K562 (cell line): Measurements from ENCODE around the gene CPPED1. TPM values are rescaled to one million over a fixed set of nuclear protein-coding genes. Genes with fewer than 3 reads are reported as not detected.
A peak's percentile ranks its signal among the peaks of the same experiment; 100 is the strongest.

ENCODE experiments used
- ATF3 ChIP-seq, 2 experiments: fragments of 450-650 bp in 1 of 2; sonication (generic) in 1 of 2; formaldehyde crosslinking in 1 of 2; IDR thresholded peaks in 1 of 2; conservative IDR thresholded peaks in 1 of 2; 2 replicates each; pipeline versions ENCODE4 v1.6.1 to v1.8.1; 2016 to 2023; ENCODE audit warnings: mild to moderate bottlenecking in 2 of 2, moderate library complexity in 2 of 2, inconsistent platforms in 1 of 2, missing genetic modification reagents in 1 of 2
- CREB3L1 ChIP-seq: fragments of 450-650 bp; IDR thresholded peaks from 2 replicates; pipeline ENCODE4 v1.6.1; 2014; ENCODE audit warnings: low read depth, mild to moderate bottlenecking, moderate library complexity, borderline replicate concordance
- ELK3 ChIP-seq: fragments of 450-650 bp; formaldehyde crosslinking; IDR thresholded peaks from 2 replicates; pipeline ENCODE4 v1.4.0; 2020; ENCODE audit warnings: mild to moderate bottlenecking
- EP400 ChIP-seq: fragments of 450-650 bp; IDR thresholded peaks from 2 replicates; pipeline ENCODE4 v1.6.1; 2017; ENCODE audit warnings: antibody characterized with exemption, mild to moderate bottlenecking, moderate library complexity
- FOXJ3 ChIP-seq: sonication (generic); formaldehyde crosslinking; IDR thresholded peaks from 2 replicates; pipeline ENCODE4 v1.4.0; 2020; ENCODE audit warnings: mild to moderate bottlenecking, missing genetic modification reagents
- GTF2E2 ChIP-seq: fragments of 200-800 bp; sonication (Bioruptor generic); IDR thresholded peaks from 2 replicates; pipeline ENCODE4 v1.6.1; 2016; ENCODE audit warnings: missing genetic modification characterization, missing compliant biosample characterization
- HMGN3 ChIP-seq: IDR thresholded peaks from 2 replicates; pipeline ENCODE4 v1.6.1; 2011; ENCODE audit warnings: borderline replicate concordance, low read depth, mild to moderate bottlenecking, mixed read lengths, low read length; ENCODE audit not compliant: insufficient read length; ENCODE audit errors: extremely low read depth
- HNRNPH1 ChIP-seq: fragments of 200-400 bp; formaldehyde crosslinking; optimal IDR thresholded peaks from 2 replicates; pipeline ENCODE3; 2017; ENCODE audit warnings: low read depth, mild to moderate bottlenecking, low read length, moderate library complexity
- NR0B1 ChIP-seq: fragments of 450-650 bp; IDR thresholded peaks from one replicate; pipeline ENCODE4 v1.6.1; 2018; ENCODE audit warnings: mild to moderate bottlenecking, moderate library complexity; ENCODE audit not compliant: partially characterized antibody
- NR3C1 ChIP-seq: sonication (generic); formaldehyde crosslinking; IDR thresholded peaks from 2 replicates; pipeline ENCODE4 v1.8.1; 2022; ENCODE audit warnings: missing genetic modification reagents
- PRMT5 ChIP-seq: sonication (generic); formaldehyde crosslinking; IDR thresholded peaks from 2 replicates; pipeline ENCODE4 v1.5.0; 2020; ENCODE audit warnings: missing genetic modification reagents
- SRSF1 ChIP-seq: fragments of 200-400 bp; formaldehyde crosslinking; IDR thresholded peaks from 2 replicates; pipeline ENCODE4 v1.6.1; 2017; ENCODE audit warnings: mild to moderate bottlenecking, low read depth, low read length, moderate library complexity
- TCF7 ChIP-seq: sonication (generic); IDR thresholded peaks from 2 replicates; pipeline ENCODE4 v1.6.1; 2016; ENCODE audit warnings: antibody characterized with exemption, borderline replicate concordance
- ZNF174 ChIP-seq: fragments of 250-450 bp; sonication (Bioruptor Pico); IDR thresholded peaks from 2 replicates; pipeline ENCODE4 v1.4.0; 2020; ENCODE audit warnings: mild to moderate bottlenecking
- ZNF197 ChIP-seq: fragments of 200-800 bp; sonication (Bioruptor generic); IDR thresholded peaks from 2 replicates; pipeline ENCODE4 v1.6.1; 2016; ENCODE audit warnings: low read depth, missing genetic modification characterization, missing compliant biosample characterization
- ZNF280B ChIP-seq: fragments of 250-450 bp; sonication (Bioruptor Pico); IDR thresholded peaks from 2 replicates; pipeline ENCODE4 v1.5.1; 2021; ENCODE audit warnings: mild to moderate bottlenecking
- ZNF354B ChIP-seq: fragments of 250-450 bp; sonication (Bioruptor Pico); IDR thresholded peaks from 2 replicates; pipeline ENCODE4 v1.4.0; 2020
- polyA plus RNA-seq, 8 experiments: library from polyadenylated mRNA; depleted of rRNA in 4 of 8; stranded (reverse) in 5 of 8; unstranded in 3 of 8; fragments of >200 nt; fragmentation: Nextera tagmentation in 2 of 8; fragmentation: Illumina TruSeq in 1 of 8; extraction: Ambion mirVana in 2 of 8; extraction: Trizol in 1 of 8; gene quantifications; 2 replicates each; pipeline versions ENCODE4 v1.2.1 to v1.2.3, GENCODE V29; 2011 to 2014; ENCODE audit warnings: inconsistent platforms in 1 of 8, missing spikeins in 1 of 8
- total RNA-seq, 7 experiments: library from RNA; depleted of rRNA in 6 of 7; stranded (reverse); fragments of >200 nt in 6 of 7; fragmentation: Illumina TruSeq in 2 of 7; extraction: Trizol in 2 of 7; gene quantifications; 2 replicates each; pipeline versions ENCODE4 v1.2.1 to v1.2.3, GENCODE V29; 2011 to 2021; ENCODE audit warnings: low replicate concordance in 1 of 7

Gene CPPED1
- total and polyA plus RNA-seq, 9 of the 15 experiments (the other 6 are each of a cell fraction or from before 2014, with no cell fraction given) = 7.5 to 25.7 (median 16.9) TPM

GRCh38 chr16:12803203-12804093, at the start of gene CPPED1 (continued):
- TF ChIP-seq NR0B1 (no peak), HNRNPH1 (no peak), ZNF280B (no peak), ZNF174 (CRISPR knock-in tag) (no peak), HMGN3 (peak; percentile 67), PRMT5 (no peak), ZNF197 (CRISPR knock-in tag) (peak; percentile 81; the same call in 1 of the 2 replicates), FOXJ3 (no peak), EP400 (peak; percentile 92), SRSF1 (no peak), GTF2E2 (tag) (peak; percentile 97), ATF3 (IDR thresholded peaks at IDR 0.05) (peak; percentile 24; the same call in 1 of the 2 replicates), ATF3 (CRISPR knock-in tag; conservative IDR thresholded peaks at IDR 0.05) (no peak), ZNF354B (CRISPR knock-in tag) (no peak), NR3C1 (no peak), TCF7 (peak; percentile 36), CREB3L1 (0 out of 2 replicates have a peak, but pooled peaks have one; percentile 61), ELK3 (CRISPR knock-in tag) (no peak)
